ENCODE data around the gene PLD4. TPM values are rescaled to one million over a fixed set of nuclear protein-coding genes. Genes with fewer than 3 reads are reported as not detected.

The PLD4 gene
- polyA plus RNA-seq, 4 donors = 1.7 to 4.3 (median 3.6) TPM

DNA sequence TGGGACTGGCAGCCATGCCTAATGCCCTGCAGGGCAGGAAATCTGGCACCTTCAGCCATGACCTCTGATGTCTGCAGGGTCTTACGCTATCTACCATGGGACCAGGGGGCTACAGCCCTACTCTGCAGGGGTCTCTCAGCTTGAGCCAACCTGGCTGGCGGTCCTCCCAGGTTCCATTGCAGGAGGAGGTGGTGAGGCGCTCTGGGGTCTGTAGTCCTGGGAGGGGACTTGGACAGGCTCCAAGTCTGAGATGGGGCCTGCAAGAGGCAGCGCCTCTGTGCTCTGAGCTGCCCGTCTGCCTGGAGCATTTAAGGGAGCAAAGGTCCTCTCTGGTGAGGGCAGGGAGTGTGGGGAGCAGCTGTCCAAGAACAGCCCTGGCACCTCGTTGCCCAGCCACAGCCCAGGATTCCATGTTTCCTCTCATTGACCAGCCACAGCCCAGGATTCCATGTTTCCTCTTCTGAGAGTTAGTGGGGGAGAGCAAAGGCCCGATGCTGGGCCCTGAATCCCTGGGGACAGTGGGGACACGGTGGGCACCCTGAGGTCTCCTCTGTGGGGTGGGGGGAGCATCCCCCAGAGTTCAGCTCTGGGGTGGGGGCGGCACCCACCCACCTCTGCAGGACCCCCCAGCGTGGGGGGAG lies 655 bp downstream of the PLD4 start:
- DNase-seq (ENCODE audit: low read depth in 4 of 4, low spot score in 3 of 4) = no peak

GRCh38 chr14:104925855-104926609 lies 1.4 kb downstream of the PLD4 start:
- no peak for DNase-seq (ENCODE audit: low read depth in 4 of 4, low spot score in 3 of 4)

GRCh38 chr14:104926619-104927431 lies 2.1 kb downstream of the PLD4 start:
- DNase-seq (ENCODE audit: low read depth in 4 of 4, low spot score in 3 of 4) = no peak

- no peak for DNase-seq (ENCODE audit: low read depth in 4 of 4, low spot score in 3 of 4)
These were observed 2.7 kb downstream of the PLD4 start for GRCh38 chr14:104927432-104927816.

- DNase-seq (ENCODE audit: low read depth in 4 of 4, low spot score in 3 of 4) = no peak
These were observed 3.2 kb downstream of the PLD4 start for GRCh38 chr14:104927901-104928300.

- DNase-seq (ENCODE audit: low read depth in 4 of 4, low spot score in 3 of 4) = no peak
These were observed 3.9 kb downstream of the PLD4 start for GRCh38 chr14:104928391-104929133.

DNA sequence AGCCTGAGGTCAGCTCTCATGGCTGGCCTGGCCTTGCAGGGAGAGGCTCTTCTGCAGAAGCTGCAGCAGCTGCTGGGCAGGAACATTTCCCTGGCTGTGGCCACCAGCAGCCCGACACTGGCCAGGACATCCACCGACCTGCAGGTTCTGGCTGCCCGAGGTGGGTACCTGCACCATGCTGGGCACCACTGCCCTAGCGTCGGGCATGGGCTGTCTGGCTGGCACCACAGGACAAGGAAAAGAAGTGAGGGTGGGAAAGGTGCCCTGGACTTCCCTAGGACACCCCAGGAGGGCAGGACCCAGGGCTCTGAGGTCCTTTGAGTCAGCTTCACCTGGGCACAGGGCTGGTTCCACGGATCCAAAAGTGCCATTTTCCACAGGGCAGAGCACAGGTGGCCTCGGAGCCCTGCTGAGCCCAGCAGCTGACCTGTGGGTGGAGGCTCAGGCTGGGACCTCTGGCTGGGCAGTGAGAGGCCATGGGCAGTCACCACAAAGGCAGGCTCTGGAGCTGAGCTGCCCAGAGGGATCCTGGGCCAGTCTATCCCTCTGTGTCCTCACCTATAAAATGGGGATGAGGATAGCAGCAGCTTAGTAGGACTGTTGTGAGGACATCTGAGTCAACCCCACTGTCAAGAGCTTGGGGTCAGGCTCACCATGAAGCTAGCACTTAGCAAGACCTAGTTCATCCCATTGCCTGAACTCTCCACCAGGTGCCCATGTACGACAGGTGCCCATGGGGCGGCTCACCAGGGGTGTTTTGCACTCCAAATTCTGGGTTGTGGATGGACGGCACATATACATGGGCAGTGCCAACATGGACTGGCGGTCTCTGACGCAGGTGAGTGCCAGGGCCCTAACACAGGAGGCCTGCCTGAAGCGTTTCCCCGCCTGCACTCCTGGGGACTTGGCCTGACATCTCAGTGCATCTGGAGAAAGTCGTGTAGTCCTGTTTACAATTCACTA lies 4.9 kb downstream of the PLD4 start:
- DNase-seq (ENCODE audit: low read depth in 4 of 4, low spot score in 3 of 4) = no peak

DNA sequence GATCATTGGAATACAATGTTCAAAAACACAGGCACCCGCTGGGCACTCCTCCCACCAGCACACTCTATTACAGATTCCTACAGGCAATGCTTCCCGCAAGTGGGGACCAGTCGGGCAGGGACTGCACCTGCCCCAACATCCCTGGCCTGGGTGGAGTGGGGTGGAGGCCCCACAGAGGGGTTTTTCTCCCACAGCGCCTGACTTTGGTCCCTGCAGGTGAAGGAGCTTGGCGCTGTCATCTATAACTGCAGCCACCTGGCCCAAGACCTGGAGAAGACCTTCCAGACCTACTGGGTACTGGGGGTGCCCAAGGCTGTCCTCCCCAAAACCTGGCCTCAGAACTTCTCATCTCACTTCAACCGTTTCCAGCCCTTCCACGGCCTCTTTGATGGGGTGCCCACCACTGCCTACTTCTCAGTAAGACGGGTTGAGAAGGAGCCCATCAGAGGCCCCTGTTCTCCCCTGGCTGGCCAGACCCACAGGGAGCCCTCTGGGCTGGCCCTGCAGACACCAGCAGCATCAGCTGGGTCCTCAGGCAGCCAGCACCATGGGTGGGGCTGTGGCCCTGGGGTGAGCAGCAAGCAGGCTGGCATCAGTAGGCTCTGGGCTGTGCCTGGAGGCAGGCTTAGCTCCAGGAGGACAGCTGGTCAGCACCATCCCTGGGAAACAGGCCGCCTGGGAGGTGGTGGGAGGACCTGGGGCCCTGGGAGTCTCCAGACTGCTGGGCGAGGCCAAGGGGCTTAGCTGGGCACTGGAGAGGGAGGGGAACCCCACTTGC lies 6.0 kb downstream of the PLD4 start:
- DNase-seq (ENCODE audit: low read depth in 4 of 4, low spot score in 3 of 4) = no peak

- DNase-seq (ENCODE audit: low read depth in 4 of 4, low spot score in 3 of 4) = no peak
These were observed 6.7 kb downstream of the PLD4 start for GRCh38 chr14:104931304-104931770.

DNA sequence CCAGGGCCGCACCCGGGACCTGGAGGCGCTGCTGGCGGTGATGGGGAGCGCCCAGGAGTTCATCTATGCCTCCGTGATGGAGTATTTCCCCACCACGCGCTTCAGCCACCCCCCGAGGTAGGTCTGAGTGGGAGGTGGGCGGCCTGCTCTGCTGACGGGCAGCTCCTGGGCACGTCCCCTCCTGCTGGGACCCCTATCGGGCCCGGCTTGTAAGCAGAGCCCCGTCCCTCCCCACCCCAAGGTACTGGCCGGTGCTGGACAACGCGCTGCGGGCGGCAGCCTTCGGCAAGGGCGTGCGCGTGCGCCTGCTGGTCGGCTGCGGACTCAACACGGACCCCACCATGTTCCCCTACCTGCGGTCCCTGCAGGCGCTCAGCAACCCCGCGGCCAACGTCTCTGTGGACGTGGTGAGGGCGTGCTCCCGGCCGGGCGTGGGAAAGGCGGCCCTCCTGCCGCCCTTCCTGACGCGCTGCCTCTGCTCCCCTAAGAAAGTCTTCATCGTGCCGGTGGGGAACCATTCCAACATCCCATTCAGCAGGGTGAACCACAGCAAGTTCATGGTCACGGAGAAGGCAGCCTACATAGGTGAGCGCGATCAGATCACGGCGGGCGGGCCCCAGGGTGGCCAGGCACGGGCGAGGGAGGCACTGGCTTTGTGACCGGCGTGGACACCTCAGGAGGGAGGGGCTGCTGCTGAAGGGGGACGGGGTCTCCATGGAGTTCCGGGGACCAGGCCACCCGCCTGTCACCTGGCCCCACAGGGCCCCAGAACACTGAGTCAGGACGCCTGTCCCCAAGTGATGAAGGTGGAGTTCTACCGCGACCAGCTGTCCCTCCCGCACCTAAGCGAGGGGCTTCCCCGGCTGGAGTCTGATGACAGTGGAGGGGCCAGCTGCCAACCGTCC lies 7.3 kb downstream of the PLD4 start:
- no peak for DNase-seq (ENCODE audit: low read depth in 4 of 4, low spot score in 3 of 4)

- peak; percentile 73 to 81 (median 76) for DNase-seq (ENCODE audit: low read depth in 4 of 4, low spot score in 3 of 4)
These were observed 8.3 kb downstream of the PLD4 start for GRCh38 chr14:104932676-104933631.

- no peak for DNase-seq (ENCODE audit: low read depth in 4 of 4, low spot score in 3 of 4)
These were observed 9.4 kb downstream of the PLD4 start for GRCh38 chr14:104933746-104934733.

DNA sequence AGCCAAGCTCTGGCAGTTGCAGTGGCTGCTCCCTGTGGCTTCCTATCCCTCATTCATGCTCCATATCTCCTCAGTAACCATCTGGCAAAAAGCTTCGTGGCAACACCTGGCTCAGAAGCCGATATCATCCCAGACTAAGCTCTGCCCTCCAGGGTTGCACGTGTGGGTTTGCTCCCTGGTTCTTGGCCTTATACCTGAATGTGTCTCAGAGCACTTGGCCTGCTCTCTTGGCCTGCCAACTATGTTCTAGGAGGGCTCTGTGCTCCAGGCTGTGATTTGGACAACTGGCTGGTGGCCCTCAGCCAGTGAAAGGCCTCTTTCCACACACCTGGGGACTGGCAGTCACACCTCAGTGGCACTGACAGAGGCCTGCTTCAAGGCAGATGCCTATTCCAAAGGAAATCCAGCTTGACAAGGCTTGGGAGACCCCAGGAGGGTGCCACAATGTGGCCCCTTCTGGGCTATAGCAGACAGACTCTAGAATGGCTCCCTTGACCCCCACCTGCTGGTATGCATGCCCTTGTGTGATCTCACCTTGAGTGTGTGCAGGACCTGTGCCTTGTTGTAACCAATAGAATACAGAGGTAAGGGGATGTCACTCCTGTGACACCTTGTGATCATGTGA lies 10.5 kb downstream of the PLD4 start:
- DNase-seq (ENCODE audit: low read depth in 4 of 4, low spot score in 3 of 4) = no peak

GRCh38 chr14:104935955-104936354 lies 11.3 kb downstream of the PLD4 start:
- DNase-seq (ENCODE audit: low read depth in 4 of 4, low spot score in 3 of 4) = no peak

Measured in right renal pelvis (tissue), 4 donors.